Measurements from ENCODE around the gene FOXQ1.

FOXQ1 gene

GRCh38 chr6:1321738-1322137, 9.8 kb downstream of the FOXQ1 start:
- TF ChIP-seq CTCF (conservative IDR thresholded peaks at IDR 0.05; ENCODE audit: control insufficient read depth, insufficient read depth, low read depth, low read length) = no peak
- peak; percentile 74 for DNase-seq (ENCODE audit: low read depth)
- H3K4me3 ChIP-seq (ENCODE audit: control insufficient read depth, low read depth, low read length) = no peak overlapping the region

GRCh38 chr6:1322156-1322555, 10.3 kb downstream of the FOXQ1 start:
- DNase-seq (ENCODE audit: low read depth) = no peak
- TF ChIP-seq CTCF (conservative IDR thresholded peaks at IDR 0.05; ENCODE audit: control insufficient read depth, insufficient read depth, low read depth, low read length) = no peak

GRCh38 chr6:1322696-1323219, 10.9 kb downstream of the FOXQ1 start:
- H3K4me3 ChIP-seq (ENCODE audit: control insufficient read depth, low read depth, low read length) = no peak overlapping the region
- TF ChIP-seq CTCF (conservative IDR thresholded peaks at IDR 0.05; ENCODE audit: control insufficient read depth, insufficient read depth, low read depth, low read length) = no peak
- DNase-seq (ENCODE audit: low read depth) = no peak

More at GRCh38 chr6:1322156-1322555, 10.3 kb downstream of the FOXQ1 start:
- no peak overlapping the region for H3K4me3 ChIP-seq (ENCODE audit: control insufficient read depth, low read depth, low read length)

GRCh38 chr6:1324936-1325335, 13.0 kb downstream of the FOXQ1 start:
- DNase-seq (ENCODE audit: low read depth) = peak; percentile 52

GRCh38 chr6:1325461-1326309, 13.8 kb downstream of the FOXQ1 start:
- peak; percentile 77 for DNase-seq (ENCODE audit: low read depth)
- H3K4me3 ChIP-seq (ENCODE audit: control insufficient read depth, low read depth, low read length) = no peak overlapping the region
- no peak for TF ChIP-seq CTCF (conservative IDR thresholded peaks at IDR 0.05; ENCODE audit: control insufficient read depth, insufficient read depth, low read depth, low read length)

More at GRCh38 chr6:1324936-1325335, 13.0 kb downstream of the FOXQ1 start:
- no peak for TF ChIP-seq CTCF (conservative IDR thresholded peaks at IDR 0.05; ENCODE audit: control insufficient read depth, insufficient read depth, low read depth, low read length)
- no peak overlapping the region for H3K4me3 ChIP-seq (ENCODE audit: control insufficient read depth, low read depth, low read length)

GRCh38 chr6:1326535-1327121, 14.7 kb downstream of the FOXQ1 start:
- H3K4me3 ChIP-seq (ENCODE audit: control insufficient read depth, low read depth, low read length) = no peak overlapping the region
- DNase-seq (ENCODE audit: low read depth) = no peak
- TF ChIP-seq CTCF (conservative IDR thresholded peaks at IDR 0.05; ENCODE audit: control insufficient read depth, insufficient read depth, low read depth, low read length) = no peak
